HG02981 (cell line): ENCODE measurements around the gene MYL3.

Experiments used
- ATAC-seq: cut with Tn5 transposase; IDR thresholded peaks from one replicate; pipeline ENCODE4 v1.9.1; 2021; ENCODE audit warnings: mild to moderate bottlenecking, moderate library complexity; ENCODE audit not compliant: unreplicated experiment

MYL3 gene

DNA sequence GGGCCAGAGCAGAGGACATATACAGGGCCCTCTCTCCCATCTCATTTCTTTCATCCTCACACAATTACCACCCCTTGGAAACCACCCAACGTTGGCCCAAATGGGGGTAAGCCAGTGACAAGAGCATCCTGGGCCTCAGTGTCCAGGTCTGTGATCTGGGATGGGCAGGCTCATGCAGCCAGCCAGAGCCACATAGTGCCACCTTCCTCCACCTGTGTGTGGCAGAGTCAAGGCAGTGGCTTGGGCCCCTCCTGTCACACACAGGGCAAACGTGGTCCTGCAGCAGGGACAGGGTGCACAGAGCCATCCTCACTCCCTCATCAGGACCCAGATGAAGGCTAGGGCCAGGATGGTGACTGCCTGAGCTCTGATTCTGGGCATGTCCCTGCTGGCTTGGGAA, 2.3 kb upstream of the MYL3 start:
- ATAC-seq = no peak

GRCh38 chr3:46865031-46865507, 1.8 kb upstream of the MYL3 start:
- ATAC-seq = no peak

DNA sequence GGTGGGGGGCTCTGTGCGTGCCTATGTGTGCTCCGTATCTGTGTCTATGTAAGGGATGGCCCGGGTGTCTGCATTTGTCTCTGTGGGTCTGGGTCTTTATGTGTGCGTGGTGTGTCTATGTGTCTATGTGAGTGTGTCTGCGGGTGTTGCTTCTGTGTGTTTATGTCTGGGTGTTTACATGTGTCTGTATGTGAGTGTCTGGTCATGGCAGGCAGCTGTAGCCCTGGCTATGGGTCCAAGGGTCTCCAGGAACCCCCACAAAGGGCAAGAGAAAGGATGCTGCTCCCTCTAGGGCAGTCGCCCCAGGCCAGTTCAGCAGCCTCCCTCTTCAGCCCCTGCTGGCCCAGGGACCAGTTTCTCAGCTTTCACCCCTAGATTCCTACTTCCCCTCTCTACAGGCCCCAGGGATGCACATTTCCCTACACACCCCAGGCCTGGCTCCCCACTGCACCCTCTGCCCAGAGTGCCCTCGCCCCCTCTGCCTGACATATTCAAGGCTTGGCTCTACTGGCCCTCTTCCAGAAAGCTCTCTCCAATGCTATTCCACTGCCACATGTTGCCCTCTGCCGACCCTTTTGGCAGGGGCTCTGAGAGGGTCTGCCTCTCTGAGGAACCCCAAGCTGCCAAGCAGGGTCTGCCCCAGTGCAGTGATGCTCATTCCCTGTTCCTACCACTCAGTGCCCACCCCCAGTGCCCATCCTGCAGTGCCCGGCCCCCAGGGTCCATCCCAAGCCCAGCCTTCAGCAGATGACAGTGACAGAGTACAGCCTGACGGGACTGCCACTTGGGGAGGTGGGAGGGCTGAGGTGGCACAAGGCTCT, 1.0 kb upstream of the MYL3 start:
- ATAC-seq = no peak

DNA sequence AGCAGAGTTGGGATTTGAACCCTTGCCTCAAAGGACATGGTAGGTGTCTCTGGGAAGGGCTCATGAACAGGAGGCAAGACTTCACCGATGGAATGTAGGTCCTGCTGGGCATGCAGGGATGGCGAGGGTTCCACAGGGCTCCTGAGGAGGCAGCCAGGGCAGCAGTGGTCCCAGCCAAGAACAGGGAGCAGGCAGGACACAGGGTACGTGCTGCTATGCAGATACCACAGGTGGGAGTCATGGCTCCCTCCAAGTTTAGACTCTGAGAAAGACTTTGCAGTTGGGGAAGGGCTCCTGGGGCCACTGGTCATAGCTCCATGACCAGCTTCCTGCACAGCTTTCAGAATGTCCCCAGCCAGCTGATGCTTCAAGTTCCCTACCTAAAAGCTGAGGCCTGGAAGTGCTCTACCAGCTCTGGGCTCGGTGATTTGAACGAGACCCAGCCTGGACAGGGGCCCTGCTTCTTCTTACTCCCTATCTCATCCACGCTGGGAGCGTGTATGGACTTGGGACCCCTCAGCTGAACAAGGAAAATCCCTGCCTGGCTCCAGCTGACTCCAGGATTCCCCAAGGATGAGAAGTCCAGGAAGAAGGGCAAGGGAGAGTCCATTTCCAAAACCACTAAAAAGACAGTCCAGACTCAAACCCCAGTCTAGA, 747 bp downstream of the MYL3 start:
- ATAC-seq = no peak

DNA sequence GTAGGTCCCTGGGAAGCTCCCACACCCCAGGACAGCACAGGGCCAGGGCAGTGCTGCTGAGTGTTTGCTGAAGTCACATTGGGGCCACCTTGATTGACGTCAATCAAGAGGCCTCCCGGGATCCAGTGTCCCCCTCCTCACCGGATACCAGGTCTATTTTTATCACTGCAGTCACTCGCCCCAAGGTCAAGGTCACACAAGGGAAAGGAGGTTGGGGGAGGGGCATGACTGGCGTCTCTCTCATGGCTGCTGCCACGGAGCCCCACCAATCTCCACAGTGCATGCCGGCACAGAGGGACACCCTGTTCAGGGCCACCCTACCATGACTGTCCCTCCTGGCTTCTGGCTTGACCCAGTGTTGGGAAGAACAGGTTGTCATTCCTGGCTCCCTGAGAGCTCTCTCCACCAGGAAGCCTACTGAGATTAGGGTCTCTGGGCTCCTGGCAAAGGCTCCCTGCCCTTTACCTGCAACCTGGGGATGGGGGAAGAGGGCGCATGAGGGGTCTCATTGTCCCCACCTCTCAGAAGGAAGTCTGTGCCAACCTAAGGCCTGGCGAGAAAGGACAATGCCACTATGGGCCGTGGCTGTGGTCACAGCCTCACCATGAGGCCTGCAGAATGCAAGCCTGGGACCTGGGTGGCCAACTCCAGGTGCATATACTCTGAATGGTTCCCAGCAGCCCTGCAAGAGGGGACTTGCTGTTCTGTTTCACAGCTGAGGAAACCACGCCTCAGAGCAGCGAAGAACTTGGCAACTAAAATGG, 1.5 kb downstream of the MYL3 start:
- ATAC-seq = no peak

DNA sequence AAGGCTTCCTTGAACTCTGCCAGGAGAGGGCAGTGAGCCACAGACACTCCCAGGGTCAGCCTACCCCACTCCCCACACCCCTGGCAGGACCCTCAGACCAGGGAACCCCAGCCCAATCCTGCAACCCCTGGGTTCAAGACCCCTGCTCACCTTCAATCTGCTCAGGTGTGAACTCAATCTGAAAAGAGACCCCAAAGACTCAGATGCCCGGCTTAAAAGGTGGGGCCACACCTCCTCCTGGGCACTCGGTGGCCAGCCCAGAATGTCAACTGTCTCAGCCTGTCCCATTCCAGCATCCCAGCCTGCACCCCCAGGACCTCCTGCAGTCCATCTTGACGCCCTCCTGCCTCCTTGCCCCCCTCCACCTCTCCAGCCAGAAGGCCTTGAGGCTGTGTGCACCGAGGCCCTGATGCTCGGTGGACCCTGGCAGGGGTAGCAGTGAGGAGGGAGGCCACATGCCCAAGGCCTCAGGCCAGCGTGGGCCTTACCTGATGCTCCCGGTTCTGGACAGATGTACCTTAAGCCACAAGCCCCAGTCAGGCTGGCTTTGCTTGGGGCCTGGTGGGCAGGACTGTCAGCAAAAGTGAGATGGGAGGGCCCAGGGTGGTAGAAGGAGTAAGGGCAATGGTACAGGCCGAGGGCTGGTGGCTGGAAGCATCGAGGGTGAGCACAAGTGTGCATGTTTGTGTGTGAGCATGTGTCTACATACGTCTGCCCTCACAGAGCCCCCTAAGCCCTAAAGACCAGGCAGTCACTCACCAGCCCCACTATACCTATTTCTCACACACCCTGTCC, 2.2 kb downstream of the MYL3 start:
- no peak for ATAC-seq

GRCh38 chr3:46860017-46860809, 3.0 kb downstream of the MYL3 start:
- no peak for ATAC-seq

DNA sequence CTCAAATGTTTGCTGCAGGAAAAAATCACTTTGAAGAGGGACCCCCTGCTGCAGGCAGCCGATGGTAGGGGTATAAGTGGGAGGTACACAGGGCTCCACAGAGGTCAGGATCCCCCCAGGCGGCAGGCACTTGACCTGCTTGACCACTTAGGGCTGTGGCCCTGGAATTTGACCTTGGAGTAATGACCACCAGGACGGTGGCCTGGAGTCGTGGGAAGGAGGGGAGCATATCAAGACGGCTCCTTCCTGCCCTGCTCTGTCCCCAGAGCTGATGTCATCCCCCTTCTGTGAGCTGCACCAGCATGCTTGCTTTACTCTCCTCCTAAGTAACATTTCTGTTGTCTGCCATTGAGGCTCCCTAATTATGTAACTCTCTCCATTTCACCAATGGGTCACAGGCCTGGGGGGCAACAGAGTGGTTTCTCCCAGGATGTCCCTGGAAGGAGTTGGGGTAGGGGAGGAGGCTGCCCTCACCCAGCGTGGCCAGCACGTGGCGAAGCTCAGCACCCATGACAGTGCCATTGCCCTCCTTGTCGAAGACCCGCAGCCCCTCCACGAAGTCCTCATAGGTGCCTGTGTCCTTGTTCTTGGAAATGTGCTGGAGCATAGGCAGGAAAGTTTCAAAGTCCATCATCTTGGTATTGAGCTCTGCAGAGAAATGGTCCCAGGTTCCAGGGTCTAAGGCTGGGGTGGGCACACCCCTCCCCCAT, 4.1 kb downstream of the MYL3 start:
- ATAC-seq = no peak

DNA sequence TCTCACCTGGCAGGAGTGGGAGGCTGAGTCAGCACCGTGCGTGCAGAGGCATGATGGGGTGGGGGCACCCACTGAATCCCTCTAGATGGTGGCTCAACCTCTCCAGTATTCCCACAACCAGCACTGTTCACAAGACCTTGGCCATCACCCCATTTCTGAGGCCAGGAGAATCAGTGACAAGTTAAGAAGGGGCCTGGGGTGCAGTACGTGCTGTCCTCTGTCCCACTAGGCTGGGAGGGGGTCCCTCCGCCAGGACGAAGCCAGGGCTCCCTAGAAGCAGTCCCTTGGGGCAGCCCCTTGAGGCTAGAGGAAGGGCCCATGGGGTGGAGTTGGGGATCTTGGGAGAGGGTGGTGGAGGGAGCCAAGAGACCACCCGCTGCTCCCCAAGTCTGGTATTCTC, 4.8 kb downstream of the MYL3 start:
- ATAC-seq = no peak

GRCh38 chr3:46857485-46858341, 5.5 kb downstream of the MYL3 start:
- no peak for ATAC-seq

GRCh38 chr3:46856576-46857471, 6.4 kb downstream of the MYL3 start:
- ATAC-seq = no peak

- no peak for ATAC-seq
Measured at GRCh38 chr3:46854555-46854991, 8.7 kb downstream of the MYL3 start.

GRCh38 chr3:46853441-46854415, 9.5 kb downstream of the MYL3 start:
- no peak for ATAC-seq

GRCh38 chr3:46852839-46853355, 10.3 kb downstream of the MYL3 start:
- ATAC-seq = no peak

GRCh38 chr3:46852334-46852720, 10.9 kb downstream of the MYL3 start:
- ATAC-seq = no peak
